IPS-18a (cell line): ENCODE results near the gene VAMP2.

Experiments
- H3K27ac ChIP-seq: one replicate; pipeline ENCODE4 v1.5.1; 2013; ENCODE audit warnings: low read length
- H3K27me3 ChIP-seq: one replicate; pipeline ENCODE4 v1.6.1; 2013; ENCODE audit warnings: mild to moderate bottlenecking, low read length; ENCODE audit not compliant: control insufficient read depth, insufficient read depth
- H3K36me3 ChIP-seq: one replicate; pipeline ENCODE4 v1.6.1; 2013; ENCODE audit warnings: low read depth, low read length; ENCODE audit not compliant: control insufficient read depth
- H3K4me1 ChIP-seq: one replicate; pipeline ENCODE4 v1.6.1; 2013; ENCODE audit warnings: low read depth, low read length; ENCODE audit not compliant: control insufficient read depth
- H3K4me3 ChIP-seq: one replicate; pipeline ENCODE4 v1.5.1; 2013; ENCODE audit warnings: low read length
- H3K9ac ChIP-seq: one replicate; pipeline ENCODE4 v1.6.1; 2013; ENCODE audit warnings: mild to moderate bottlenecking, low read length, moderate library complexity
- H3K9me3 ChIP-seq: one replicate; pipeline ENCODE4 v1.6.1; 2013; ENCODE audit warnings: low read depth, low read length; ENCODE audit not compliant: control insufficient read depth

Gene VAMP2

DNA sequence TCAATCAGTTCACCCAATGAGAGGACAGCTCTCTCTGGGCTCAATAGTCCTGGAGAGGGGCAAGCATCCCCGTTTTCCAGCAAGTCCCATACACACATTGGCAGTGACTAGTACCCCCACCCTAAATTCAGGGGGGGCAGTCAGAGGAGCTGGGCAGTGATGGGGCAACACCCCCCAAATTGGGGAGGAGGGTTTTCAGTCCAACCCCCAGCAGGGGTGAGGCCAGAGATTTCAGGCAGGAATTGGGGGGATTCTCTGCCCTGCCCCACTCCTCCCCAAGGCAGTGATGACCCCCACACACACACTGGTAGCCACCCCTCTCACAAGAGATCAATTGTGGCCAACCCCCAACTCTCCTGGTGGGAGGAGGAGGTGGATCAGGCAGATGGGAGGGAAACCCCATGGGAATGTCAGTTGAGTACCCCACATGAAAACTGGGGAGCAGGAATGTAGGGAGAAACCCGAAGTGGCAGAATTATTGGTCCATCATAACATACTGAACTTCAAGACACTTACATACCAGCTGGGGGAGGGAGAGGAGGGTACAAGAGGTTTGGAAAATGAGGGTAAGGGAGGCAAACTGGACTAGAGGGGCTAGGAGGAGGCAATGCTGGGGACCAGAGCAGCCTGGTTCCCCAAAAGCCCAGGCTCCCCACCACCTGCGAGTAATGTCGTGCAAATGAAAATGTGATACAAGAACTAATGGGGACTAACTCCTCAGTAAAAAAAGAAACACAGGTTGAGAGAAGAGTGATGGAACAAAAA is 3.1 kb downstream of the VAMP2 start:
- no peaks in the 10 kb centered on the region for H3K27me3 ChIP-seq
- no peak overlapping the region for H3K27ac ChIP-seq
- no peak overlapping the region for H3K4me3 ChIP-seq
- H3K9ac ChIP-seq = no peak overlapping the region
- no peaks in the 10 kb centered on the region for H3K9me3 ChIP-seq
- peaks cover 16% of the 10 kb centered on the region for H3K36me3 ChIP-seq
- peaks cover 29% of the 10 kb centered on the region for H3K4me1 ChIP-seq

DNA sequence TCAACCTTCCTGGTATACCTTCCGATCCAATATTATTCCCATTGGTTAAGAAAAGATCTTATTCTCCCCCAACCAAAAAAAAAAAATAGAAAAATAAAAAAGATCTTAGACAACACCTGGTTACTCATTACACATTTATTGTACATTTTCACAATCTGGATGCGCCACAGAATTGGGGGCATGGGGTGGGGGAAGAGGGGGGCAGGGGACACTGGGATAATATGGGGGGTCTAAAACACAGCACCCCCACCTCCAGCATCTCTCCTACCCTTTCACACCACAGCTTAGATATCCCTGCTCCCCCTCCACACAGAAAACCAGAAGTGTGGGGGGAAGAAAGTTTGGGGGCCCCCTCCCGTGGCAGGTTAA is 3.7 kb downstream of the VAMP2 start:
- no peak overlapping the region for H3K27ac ChIP-seq
- H3K9me3 ChIP-seq = no peaks in the 10 kb centered on the region
- peaks cover 28% of the 10 kb centered on the region for H3K4me1 ChIP-seq
- H3K27me3 ChIP-seq = no peaks in the 10 kb centered on the region
- peaks cover 16% of the 10 kb centered on the region for H3K36me3 ChIP-seq
- H3K4me3 ChIP-seq = no peak overlapping the region
- H3K9ac ChIP-seq = no peak overlapping the region

DNA sequence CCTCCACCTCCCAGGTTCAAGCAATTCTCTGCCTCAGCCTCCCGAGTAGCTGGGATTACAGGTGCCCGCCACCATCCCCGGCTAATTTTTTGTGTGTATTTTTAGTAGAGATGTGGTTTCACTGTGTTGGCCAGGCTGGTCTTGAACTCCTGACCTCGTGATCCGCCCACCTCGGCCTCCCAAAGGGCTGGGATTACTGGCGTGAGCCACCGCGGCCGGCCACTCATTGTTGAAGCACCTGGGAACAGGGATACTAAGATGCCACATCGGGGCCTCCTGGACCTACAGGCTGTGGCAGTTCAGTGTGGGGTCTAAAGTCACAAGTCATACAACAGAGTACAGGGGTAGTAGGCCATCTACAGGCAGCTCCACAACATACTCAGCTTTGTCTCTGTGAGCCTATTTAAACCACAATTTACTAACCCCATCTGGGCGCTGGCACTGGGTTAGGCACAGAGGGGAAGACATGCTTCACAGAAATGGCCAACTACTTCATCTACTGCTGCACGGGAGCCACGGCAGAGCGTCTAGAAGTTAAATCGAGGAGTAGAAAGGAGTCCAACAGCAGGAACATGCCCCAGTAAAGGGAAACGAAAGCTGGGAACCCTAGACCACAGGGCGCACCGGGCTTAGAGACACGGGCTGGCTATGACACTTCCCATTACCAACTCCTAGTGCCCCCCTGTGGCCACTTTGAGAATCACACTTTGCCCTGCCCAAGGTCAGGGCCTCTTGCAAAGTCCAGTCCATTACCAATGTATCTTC is 4.3 kb downstream of the VAMP2 start:
- Histone ChIP-seq H3K9me3 (no peaks in the 10 kb centered on the region), H3K9ac (no peak overlapping the region), H3K36me3 (peaks cover 16% of the 10 kb centered on the region), H3K4me1 (peaks cover 30% of the 10 kb centered on the region), H3K27me3 (no peaks in the 10 kb centered on the region), H3K4me3 (no peak overlapping the region), H3K27ac (no peak overlapping the region)

DNA sequence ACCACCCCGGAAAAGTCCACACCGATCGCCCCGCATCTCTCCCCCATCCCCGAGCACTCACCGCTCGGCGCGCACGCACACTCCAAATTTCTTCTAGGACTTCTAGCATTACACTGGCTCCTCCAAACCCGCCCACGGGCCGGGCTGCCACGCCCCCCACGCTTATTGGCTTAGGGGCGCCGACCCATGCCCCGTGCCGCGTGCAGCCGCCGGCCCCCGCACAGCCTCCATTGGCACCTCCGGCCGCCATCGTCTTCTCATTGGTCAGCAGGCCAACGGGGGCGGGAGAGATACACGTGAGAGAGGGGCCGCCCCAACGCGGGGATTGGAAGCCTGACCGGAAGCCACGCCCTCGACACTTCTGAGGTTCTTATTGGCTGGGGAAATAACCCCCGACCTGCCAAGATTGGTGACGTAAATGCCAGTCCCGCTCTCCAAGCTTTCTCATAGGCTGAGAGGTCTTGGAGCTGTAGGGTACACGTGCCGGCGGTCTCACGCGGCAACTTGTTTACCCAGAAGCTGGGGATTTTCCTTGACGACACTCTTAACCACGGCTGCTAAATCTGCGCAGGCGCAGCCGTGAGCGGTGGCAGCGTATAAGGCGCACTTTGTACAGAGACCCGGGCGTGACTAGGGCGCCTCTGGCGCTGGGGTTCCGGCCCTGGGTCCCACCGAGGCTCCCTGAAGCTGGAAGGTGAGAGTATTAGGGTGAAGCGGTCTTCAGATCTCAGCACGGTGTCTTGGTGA is 6.3 kb downstream of the VAMP2 start:
- Histone ChIP-seq H3K4me3 (peak overlapping the region; percentile 86), H3K4me1 (peaks cover 33% of the 10 kb centered on the region), H3K9ac (peak overlapping the region; percentile 79), H3K9me3 (no peaks in the 10 kb centered on the region), H3K27me3 (no peaks in the 10 kb centered on the region), H3K27ac (peak overlapping the region; percentile 69), H3K36me3 (peaks cover 15% of the 10 kb centered on the region)

DNA sequence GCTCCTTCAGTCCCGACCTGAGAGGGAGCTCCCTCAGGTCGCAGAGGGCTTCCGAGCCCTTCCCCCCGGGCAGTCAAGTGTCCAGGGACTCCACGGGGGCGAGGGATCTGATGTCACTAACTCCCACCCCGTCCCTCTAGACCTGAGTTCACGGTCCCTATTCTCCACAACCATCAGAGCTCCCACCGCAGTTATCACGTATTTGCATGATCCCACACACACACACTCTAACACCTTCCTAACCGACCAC is 6.8 kb downstream of the VAMP2 start:
- Histone ChIP-seq H3K4me1 (peaks cover 34% of the 10 kb centered on the region), H3K9ac (peak overlapping the region; percentile 75), H3K27me3 (no peaks in the 10 kb centered on the region), H3K27ac (no peak overlapping the region), H3K36me3 (peaks cover 10% of the 10 kb centered on the region), H3K9me3 (no peaks in the 10 kb centered on the region), H3K4me3 (peak overlapping the region; percentile 86)

DNA sequence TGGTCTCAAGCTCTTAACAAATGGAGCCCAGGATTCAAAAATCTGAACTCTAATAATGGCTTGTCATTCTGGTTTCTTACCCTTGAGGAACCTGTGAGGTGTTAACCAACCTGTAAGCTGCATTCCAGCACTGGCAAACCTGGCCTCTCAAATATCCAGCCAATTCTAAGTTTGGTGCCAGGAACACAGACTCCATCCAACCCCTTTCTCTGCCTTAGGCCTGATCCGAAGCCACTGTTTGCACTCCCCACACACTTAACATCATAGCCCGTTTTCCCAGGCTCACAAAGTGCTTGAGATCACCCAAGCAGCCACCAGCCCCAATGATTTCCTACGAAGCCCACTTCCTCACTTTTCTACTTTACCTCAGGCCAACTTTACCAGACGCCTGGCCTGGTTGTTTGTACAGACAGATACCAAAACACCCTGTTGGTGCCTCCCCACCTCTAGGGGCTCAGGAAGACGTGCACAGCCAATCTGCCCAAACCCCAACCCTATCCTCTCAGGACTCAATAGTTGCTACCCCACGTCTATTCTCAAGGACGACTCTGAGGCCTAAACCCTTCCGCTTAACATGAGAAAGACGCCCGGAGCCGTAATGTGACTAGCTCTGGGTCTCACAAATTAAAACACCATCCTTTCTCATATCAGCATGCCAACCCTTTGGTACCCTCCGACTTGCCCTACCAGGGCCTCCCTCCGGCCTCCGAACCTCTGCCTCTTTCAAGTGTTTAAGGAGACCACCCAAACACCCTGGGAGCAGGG is 7.3 kb downstream of the VAMP2 start:
- H3K9ac ChIP-seq = peak overlapping the region; percentile 75
- H3K36me3 ChIP-seq = peaks cover 8% of the 10 kb centered on the region
- H3K27me3 ChIP-seq = no peaks in the 10 kb centered on the region
- peaks cover 38% of the 10 kb centered on the region for H3K4me1 ChIP-seq
- no peak overlapping the region for H3K27ac ChIP-seq
- H3K4me3 ChIP-seq = peak overlapping the region; percentile 86
- H3K9me3 ChIP-seq = no peaks in the 10 kb centered on the region

DNA sequence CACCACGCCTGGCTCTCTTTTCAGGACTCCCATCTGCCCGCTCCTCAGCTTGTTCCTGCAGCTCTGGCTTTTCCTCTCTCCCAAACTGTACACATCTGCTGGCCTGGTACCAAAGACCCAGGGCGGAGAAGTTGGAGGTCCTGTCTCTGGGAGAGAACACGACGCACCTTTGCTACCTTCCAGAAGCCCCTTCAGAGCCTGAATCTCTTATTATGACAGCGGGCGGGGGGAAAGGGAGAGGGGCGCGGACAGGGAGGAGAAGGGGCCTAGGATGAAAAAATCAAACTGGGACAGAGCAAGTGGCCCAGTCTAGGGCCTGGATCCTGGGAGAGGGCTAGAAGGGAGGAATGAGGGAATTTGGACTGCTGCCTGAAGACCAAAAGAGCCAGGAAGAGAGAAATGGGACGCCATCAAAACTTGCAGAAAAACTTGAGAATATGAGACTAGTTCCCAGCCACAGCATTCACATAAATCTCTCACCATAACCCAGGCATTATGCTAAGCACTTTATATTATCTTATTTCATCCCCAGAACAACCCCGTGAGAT is 8.1 kb downstream of the VAMP2 start:
- H3K36me3 ChIP-seq = peaks cover 9% of the 10 kb centered on the region
- no peaks in the 10 kb centered on the region for H3K27me3 ChIP-seq
- H3K27ac ChIP-seq = peak overlapping the region; percentile 47
- no peaks in the 10 kb centered on the region for H3K9me3 ChIP-seq
- H3K4me3 ChIP-seq = peak overlapping the region; percentile 86
- peak overlapping the region; percentile 70 for H3K9ac ChIP-seq
- H3K4me1 ChIP-seq = peaks cover 38% of the 10 kb centered on the region

DNA sequence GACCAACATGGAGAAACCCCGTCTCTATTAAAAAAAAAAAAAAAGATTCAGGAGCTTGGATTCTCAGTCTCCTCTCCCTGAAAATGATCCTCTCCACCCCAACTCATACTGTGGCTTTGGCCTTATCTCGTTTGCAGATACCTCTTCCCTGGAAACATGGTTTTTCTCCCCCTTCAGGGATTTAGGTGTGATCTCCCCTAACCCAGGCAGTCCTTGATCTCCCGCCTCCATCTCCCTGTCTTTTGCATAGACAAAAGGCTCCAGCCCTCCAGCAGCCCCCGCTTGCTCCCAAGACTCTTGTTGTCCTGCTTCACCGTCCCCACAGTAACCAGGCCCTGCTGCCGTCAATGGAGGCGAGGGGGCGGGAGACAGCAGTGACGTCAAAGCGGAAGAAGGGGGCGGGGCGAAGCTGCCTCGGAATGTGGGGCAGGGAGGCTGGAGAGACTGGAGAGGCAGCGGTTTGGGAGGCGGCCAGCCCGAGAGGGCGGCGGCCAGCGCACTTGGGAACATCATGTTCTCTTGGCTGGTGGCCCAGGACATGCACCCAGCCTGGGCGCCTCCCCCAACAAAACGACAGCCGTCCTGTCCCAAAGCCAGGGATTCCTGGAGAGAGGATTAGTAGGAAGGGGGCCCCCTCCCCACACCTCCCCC is 8.7 kb downstream of the VAMP2 start:
- Histone ChIP-seq H3K27ac (peak overlapping the region; percentile 75), H3K9me3 (no peaks in the 10 kb centered on the region), H3K36me3 (peaks cover 10% of the 10 kb centered on the region), H3K9ac (peak overlapping the region; percentile 70), H3K27me3 (no peaks in the 10 kb centered on the region), H3K4me3 (peak overlapping the region; percentile 86), H3K4me1 (peaks cover 38% of the 10 kb centered on the region)

DNA sequence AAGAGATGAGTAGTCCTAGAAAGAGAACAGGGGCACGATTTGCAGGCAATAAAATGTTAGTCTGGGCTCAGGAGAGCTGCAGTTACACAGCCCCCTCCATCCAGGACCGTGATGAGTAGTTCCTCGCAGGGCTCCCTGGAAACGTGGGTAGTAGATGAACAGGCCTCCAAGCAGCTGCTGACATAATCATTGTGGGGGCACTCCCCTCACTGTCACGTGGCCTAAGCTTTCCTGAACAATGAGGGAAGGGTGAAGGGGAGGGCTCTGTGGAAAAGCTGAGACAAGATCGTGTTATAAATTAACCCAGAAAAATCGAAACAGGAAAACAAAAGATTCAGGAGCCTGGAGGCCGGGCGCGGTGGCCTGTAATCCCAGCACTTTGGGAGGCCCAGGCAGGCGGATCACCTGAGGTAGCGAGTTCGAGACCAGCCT is 9.2 kb downstream of the VAMP2 start:
- peak overlapping the region; percentile 75 for H3K27ac ChIP-seq
- H3K27me3 ChIP-seq = no peaks in the 10 kb centered on the region
- H3K4me3 ChIP-seq = peak overlapping the region; percentile 86
- H3K36me3 ChIP-seq = peaks cover 11% of the 10 kb centered on the region
- H3K4me1 ChIP-seq = peaks cover 38% of the 10 kb centered on the region
- no peaks in the 10 kb centered on the region for H3K9me3 ChIP-seq
- peak overlapping the region; percentile 70 for H3K9ac ChIP-seq

DNA sequence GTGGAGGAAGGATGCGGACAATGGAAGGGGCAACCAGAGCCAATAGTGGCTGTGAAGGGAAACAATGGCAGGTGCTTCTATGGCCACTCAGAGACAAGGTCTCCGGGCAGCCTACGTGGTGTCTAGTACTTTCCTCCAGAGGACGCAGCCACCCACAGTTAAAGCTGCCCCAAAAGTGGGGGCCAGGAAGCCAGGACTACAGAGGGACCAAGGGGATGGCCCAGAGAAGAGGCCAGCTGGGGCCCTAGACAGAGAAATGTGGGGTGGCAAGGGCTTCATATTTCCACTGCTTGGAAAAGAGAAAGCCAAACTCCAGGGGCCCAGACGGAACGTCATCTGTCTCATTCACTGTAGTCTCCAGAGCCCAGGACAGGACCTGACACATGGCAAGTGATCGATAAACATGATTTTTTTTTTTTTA is 9.7 kb downstream of the VAMP2 start:
- peaks cover 16% of the 10 kb centered on the region for H3K36me3 ChIP-seq
- H3K4me1 ChIP-seq = peaks cover 38% of the 10 kb centered on the region
- no peaks in the 10 kb centered on the region for H3K27me3 ChIP-seq
- no peak overlapping the region for H3K9ac ChIP-seq
- H3K4me3 ChIP-seq = peak overlapping the region; percentile 91
- peak overlapping the region; percentile 37 for H3K27ac ChIP-seq
- H3K9me3 ChIP-seq = no peaks in the 10 kb centered on the region
